Fibroblast of lung (primary cell): Measurements from ENCODE around the gene ADPGK.

Experiments used
- EZH2 ChIP-seq: IDR thresholded peaks from 2 replicates; pipeline ENCODE4 v1.5.1; 2012; ENCODE audit warnings: low read length, control low read depth, mild to moderate bottlenecking; ENCODE audit errors: missing control alignments
- TF ChIP-seq, protein P1 (sequence below), 2 donors: IDR thresholded peaks in 1 of 2; conservative IDR thresholded peaks in 1 of 2; 1 replicate in 1 of 2; 2 replicates in 1 of 2; pipeline ENCODE4 v1.5.1; 2011 to 2012; ENCODE audit warnings: low read length in 2 of 2, control low read depth in 1 of 2, inconsistent platforms in 1 of 2, low read depth in 1 of 2, mild to moderate bottlenecking in 1 of 2

DNA sequence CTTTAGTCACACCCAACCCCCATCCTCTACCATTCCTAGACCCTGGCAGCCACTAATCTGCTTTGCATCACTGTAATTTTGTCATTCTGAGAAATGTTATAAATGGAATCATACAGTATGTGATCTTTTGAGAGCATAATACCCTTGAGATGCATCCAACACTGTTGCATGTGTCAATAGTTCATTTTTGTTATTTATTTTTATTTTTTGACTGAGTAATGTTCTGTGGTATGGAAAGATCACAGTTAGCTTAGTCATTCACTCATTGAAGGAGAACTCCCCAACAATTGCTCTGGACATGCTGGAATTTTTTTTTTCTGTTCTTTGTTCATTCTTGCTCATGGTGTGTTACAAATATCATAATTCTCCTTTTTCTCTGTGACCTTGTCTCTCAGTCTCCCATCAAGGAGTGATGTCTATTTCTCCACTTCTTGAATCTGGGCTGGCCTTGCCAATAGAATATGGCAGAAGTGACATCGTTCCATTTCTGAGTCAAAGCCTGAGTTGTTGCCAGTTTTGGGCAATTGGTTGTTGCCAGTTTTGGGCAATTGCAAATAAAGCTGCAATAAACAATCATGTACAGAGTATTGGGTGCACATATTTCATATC lies 6.8 kb upstream of the ADPGK start:
- TF ChIP-seq, protein P1, sequence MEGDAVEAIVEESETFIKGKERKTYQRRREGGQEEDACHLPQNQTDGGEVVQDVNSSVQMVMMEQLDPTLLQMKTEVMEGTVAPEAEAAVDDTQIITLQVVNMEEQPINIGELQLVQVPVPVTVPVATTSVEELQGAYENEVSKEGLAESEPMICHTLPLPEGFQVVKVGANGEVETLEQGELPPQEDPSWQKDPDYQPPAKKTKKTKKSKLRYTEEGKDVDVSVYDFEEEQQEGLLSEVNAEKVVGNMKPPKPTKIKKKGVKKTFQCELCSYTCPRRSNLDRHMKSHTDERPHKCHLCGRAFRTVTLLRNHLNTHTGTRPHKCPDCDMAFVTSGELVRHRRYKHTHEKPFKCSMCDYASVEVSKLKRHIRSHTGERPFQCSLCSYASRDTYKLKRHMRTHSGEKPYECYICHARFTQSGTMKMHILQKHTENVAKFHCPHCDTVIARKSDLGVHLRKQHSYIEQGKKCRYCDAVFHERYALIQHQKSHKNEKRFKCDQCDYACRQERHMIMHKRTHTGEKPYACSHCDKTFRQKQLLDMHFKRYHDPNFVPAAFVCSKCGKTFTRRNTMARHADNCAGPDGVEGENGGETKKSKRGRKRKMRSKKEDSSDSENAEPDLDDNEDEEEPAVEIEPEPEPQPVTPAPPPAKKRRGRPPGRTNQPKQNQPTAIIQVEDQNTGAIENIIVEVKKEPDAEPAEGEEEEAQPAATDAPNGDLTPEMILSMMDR (conservative IDR thresholded peaks at IDR 0.05 in 1 of 2, IDR thresholded peaks at IDR 0.05 in 1 of 2; ENCODE audit: low read depth in 1 of 2, low read length in 2 of 2) = no peak
- TF ChIP-seq EZH2 = no peak
